Upper lobe of left lung (tissue), 4 donors: ENCODE measurements around the gene RPL35.

Experiments
- CTCF ChIP-seq, 6 experiments: fragments of 450-650 bp in 4 of 6; fragments of 200-600 bp in 2 of 6; sonication (generic) in 2 of 6; IDR thresholded peaks; one replicate each; pipeline ENCODE4 v1.5.1; 2016 to 2019; ENCODE audit warnings: antibody characterized with exemption in 6 of 6
- POLR2AphosphoS5 ChIP-seq, 2 donors: sonication (generic); formaldehyde crosslinking; IDR thresholded peaks; one replicate each; pipeline ENCODE4 v1.5.1; 2017; ENCODE audit warnings: antibody characterized with exemption in 2 of 2

GRCh38 chr9:124814164-124814535 is 47.6 kb downstream of the RPL35 start:
- no peak for TF ChIP-seq POLR2AphosphoS5 (IDR thresholded peaks at IDR 0.05)
- TF ChIP-seq CTCF (IDR thresholded peaks at IDR 0.05), result no peak
